Kidney glomerular epithelial cell (primary cell): ENCODE measurements around the gene FCRL1.

Experiments used
- DNase-seq: peaks from one replicate; lab custom pipeline; 2025; lab: John Stamatoyannopoulos, UW

FCRL1 gene

GRCh38 chr1:157799996-157800395 is 19.9 kb downstream of the FCRL1 start:
- no peak for DNase-seq

- peak; percentile 35 for DNase-seq
These were observed 21.7 kb downstream of the FCRL1 start for GRCh38 chr1:157798211-157798610.

- DNase-seq = no peak
These were observed 34.7 kb downstream of the FCRL1 start for GRCh38 chr1:157785248-157785647.

- no peak for DNase-seq
These were observed 35.1 kb downstream of the FCRL1 start for GRCh38 chr1:157784801-157785200.

GRCh38 chr1:157782931-157783330 is 37.0 kb downstream of the FCRL1 start:
- DNase-seq = no peak

- DNase-seq = no peak
These were observed 38.9 kb downstream of the FCRL1 start for GRCh38 chr1:157781048-157781447.

GRCh38 chr1:157776971-157777391 is 42.9 kb downstream of the FCRL1 start, which contains the start of gene FCRL2:
Gene FCRL2, minus strand, starts transcription at chr1:157777132. Its CDS starts 59 bp downstream, at chr1:157777073.
- no peak for DNase-seq

- no peak for DNase-seq
These were observed 44.6 kb downstream of the FCRL1 start for GRCh38 chr1:157775101-157775870.

- DNase-seq = no peak
These were observed 45.5 kb downstream of the FCRL1 start for GRCh38 chr1:157774412-157774811.

GRCh38 chr1:157773493-157774350 is 46.2 kb downstream of the FCRL1 start:
- DNase-seq = no peak

GRCh38 chr1:157771661-157772425 is 48.1 kb downstream of the FCRL1 start:
- no peak for DNase-seq

GRCh38 chr1:157770442-157771043 is 49.4 kb downstream of the FCRL1 start:
- DNase-seq = no peak

GRCh38 chr1:157766792-157767191 is 53.1 kb downstream of the FCRL1 start:
- no peak for DNase-seq

- no peak for DNase-seq
These were observed 61.9 kb downstream of the FCRL1 start for GRCh38 chr1:157758018-157758417.

GRCh38 chr1:157753611-157754010 is 66.3 kb downstream of the FCRL1 start:
- no peak for DNase-seq

GRCh38 chr1:157751283-157751682 is 68.6 kb downstream of the FCRL1 start:
- no peak for DNase-seq

GRCh38 chr1:157748262-157748817 is 71.6 kb downstream of the FCRL1 start:
- no peak for DNase-seq
